Cerebellar cortex (tissue), 1 donor: ENCODE measurements around the gene SATL1.
"Not testable (repeated sequence)": the region's sequence is repeated elsewhere in the genome, so short reads cannot be mapped to it uniquely, and the experiment has no call there.

ENCODE experiments used
- DNase-seq: peaks from one replicate; pipeline ENCODE4 v3.0.0-alpha.2; 2015; ENCODE audit warnings: low spot score

Gene SATL1, protein sequence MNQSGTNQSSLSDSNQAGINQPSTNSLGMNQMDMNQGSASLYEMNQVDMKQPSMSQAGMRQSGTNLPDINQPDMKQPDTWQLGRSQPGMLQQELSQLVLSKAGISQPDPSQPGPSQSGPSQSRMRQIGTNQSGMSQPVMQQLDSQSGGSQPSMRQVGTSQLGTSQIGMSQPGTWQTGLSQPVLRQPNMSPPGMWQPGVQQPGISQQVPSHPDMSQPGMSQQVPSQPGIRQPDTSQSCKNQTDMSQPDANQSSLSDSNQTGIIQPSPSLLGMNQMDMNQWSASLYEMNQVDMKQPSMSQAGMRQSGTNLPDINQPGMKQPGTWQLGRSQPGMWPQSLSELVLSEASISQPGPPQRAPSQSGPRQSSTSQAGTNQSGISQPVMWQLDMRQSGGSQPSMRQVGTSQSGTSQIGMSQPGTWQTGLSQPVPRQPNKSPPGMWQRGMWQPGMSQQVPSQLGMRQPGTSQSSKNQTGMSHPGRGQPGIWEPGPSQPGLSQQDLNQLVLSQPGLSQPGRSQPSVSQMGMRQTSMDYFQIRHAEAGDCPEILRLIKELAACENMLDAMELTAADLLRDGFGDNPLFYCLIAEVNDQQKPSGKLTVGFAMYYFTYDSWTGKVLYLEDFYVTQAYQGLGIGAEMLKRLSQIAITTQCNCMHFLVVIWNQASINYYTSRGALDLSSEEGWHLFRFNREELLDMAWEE

DNA sequence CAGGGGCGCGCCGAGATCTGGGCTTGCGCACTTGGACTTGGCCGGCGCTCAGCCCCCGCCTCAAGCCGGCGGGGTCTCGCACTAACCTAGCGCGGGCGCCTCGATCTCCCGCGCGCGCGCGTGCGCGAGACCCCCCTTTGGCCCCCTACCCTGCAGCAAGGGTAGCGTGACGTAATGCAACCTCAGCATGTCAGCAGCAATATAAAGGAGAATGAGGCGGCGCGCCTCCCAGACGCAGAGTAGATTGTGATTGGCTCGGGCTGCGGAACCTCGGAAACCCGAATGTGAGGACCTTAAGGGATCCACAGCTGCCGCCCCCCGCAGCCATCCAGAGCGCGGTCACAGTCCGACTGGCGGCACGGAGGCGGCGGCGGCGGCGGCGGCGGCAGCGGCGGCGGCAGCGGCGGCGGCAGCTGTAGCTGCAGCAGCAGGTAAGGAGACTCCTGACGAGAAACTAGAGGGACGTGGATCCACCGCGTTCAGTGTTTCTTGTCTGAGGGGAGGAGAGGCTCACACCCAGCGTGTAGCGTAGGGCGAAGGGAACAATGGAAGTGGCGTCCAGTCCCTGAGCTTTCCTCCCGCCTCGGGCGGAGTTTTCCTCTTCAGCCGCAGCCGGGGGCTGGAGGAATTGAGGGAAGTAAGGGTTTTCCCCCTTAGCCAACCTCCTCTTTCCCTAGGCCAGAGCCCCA, at the start of gene SATL1, which contains the start of gene ZNF711:
Gene SATL1, minus strand, starts transcription at position 19 of the 689 bp plus-strand sequence. CDS start 134,811 bp downstream, outside the sequence.
Gene ZNF711, plus strand, starts transcription at position 231 of the 689 bp plus-strand sequence. CDS start 3,582 bp downstream, outside the sequence.
- DNase-seq, result peak; percentile 42

DNA sequence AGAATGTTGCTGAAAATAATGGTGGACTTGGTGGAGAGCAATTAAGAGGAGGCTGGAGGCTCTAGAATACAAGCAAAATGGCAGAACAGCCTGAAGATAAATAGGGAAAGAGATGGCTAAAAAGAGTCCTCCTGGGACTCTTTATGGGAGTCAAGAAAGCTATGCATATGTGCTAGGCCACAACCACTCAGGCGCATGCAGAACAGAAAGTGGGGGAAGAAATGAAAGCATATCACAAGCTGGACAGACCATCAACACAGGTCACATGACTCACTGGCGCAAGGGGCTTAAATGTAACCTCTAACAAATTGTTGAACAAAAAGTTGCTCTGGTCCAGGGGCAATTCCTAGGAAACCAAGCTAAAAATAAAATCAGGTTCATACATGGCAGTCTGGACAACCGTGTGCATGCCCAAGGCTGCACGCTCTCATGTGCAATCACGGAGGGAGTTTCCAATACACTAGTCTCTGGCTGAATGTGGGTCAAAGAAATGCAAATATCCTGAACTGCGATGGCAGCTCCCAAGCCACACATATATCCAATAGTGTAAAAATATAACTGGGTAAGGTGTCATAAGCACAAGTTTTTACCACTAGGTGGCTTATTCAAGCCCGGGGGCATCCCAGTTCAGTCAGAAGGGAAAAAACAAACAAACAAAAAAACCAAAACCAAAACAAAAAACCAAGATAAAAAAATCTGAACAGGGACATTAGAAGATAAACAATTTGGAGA, 45.6 kb upstream of the SATL1 start:
- DNase-seq, result no peak

DNA sequence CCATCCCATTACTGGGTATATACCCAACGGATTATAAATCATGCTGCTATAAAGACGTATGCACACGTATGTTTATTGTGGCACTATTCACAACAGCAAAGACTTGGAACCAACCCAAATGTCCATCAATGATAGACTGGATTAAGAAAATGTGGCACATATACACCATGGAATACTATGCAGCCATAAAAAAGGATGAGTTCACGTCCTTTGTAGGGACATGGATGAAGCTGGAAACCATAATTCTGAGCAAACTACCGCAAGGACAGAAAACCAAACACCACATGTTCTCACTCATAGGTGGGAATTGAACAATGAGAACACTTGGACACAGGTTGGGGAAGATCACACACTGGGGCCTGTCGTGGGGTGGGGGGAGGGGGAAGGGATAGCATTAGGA, 41.7 kb upstream of the SATL1 start:
- not testable (repeated sequence) for DNase-seq

GRCh38 chrX:85244450-85245211, 1.1 kb upstream of the SATL1 start:
- peak; percentile 37 for DNase-seq

DNA sequence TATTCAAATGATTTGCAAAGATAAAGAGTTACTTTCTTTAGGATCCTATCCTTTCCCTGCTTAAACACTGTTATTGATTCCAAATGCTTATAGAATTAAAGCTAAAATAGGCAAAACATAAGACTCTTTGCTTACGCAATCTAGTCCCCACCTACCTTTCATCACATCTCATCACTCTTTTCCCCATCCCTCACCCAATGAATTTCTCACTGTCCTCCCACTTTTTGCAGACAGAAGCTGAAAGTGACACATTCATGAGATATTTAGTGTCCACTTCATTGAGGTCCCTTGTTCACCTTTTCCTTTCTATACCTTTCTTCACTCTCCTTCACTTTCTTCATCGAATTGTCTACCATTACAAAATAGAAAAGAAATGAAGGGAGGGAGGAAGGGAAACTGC, 424 bp downstream of the SATL1 start:
- peak; percentile 41 for DNase-seq

DNA sequence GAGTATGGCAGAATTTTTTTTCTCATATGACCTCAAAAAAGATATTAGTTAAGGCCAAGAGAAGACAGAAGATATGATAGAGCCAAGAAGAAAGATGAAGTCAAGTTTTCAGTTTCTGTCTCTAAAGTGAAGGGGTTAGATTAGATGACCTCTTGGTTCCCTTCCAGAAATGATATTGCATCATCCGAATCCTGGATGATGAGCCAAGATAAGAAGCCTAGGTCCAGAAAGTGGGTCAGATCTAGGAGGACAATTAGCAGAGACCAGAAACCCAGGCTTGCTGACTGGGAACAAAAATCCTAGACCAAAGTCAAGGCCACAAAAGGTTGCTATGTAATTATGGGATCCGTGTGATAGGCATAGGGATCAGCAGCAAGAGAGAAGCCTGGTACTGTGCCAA, 20.2 kb downstream of the SATL1 start:
- DNase-seq, result no peak

DNA sequence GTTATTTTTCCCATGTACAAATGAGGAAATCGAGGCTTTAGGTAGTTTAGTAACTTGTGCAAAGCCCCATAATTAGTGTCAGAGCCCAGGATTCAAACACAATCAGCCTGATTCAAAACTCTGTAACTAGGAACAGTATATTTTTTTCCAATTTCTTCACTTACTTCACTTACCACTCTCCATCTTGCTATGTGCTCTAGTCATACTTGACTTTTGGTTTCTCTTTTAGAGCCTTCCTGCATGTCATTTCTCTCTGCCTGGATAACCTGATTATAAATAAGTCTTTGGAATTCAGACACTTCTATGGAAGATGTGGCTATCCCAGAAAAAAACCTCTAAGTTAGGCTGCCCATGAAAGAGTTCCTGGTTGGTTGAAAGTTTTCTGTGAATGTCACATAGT, 22.2 kb downstream of the SATL1 start:
- no peak for DNase-seq

- DNase-seq, result no peak
Observed at GRCh38 chrX:85215946-85216345, 27.6 kb downstream of the SATL1 start.

DNA sequence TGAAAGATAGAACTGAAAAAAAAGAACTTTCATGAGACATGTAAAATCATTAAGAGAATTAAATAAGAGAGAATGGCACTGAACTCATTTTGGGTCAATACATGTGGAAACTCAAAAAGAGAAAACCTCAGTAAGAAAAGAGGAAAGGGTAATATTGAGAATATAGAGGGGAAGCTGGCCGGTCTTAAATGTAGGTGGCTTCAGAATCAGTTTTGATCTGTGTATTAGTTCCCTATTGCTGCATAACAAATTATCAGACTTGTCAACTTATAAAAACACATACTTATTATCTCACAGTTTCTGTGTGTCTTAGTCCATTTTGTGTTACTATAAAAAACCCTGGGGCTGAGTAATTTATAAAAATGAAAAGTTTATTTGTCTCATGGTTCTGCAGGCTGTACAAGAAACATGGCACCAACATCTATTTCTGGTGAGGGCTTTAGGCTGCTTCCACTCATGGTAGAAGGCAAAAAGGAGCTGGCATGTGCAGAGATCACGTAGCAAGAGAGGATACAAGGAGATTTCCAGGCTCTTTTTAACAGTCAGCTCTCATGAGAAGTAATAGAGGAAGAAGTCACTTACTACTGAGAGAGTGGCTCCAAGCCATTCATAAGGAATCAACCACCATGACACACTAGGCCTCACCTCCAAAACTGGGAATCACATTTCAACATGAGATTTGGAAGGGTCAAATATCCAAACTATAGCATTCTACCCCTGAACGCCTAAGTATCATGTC, 29.6 kb downstream of the SATL1 start:
- no peak for DNase-seq

DNA sequence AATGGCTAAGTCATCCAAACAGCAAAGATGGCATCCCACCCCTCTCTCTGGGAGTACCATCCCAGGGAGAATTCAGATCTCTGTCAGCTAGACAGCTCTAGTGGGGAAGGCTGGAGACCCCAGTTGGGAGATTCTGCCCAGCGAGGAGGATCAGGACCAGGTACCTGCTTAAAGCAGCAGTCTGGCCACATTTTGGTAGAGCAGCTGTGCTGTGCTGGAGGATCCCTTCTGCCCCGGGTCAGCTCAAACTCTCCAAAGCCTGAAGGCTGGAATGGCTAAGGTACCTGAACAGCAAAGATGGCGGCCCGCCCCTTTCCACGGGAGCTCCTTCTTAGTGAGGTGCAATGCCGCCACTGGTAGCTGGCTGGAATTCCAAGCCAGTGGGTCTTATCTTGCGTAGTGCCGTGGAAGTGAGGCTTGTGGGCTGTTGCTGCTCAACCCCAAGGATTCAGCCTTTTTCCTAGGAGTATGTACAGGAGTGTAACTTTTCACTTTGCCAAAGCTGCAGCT, 40.1 kb downstream of the SATL1 start:
- no peak for DNase-seq

GRCh38 chrX:85196319-85196718, 47.3 kb downstream of the SATL1 start:
- DNase-seq, result no peak

- DNase-seq, result no peak
Observed at GRCh38 chrX:85159644-85160043, 83.9 kb downstream of the SATL1 start.

- DNase-seq, result no peak
Observed at GRCh38 chrX:85140964-85141363, 102.6 kb downstream of the SATL1 start.

- no peak for DNase-seq
Observed at GRCh38 chrX:85139422-85139821, 104.2 kb downstream of the SATL1 start.

- no peak for DNase-seq
Observed at GRCh38 chrX:85136409-85136808, 107.2 kb downstream of the SATL1 start.

DNA sequence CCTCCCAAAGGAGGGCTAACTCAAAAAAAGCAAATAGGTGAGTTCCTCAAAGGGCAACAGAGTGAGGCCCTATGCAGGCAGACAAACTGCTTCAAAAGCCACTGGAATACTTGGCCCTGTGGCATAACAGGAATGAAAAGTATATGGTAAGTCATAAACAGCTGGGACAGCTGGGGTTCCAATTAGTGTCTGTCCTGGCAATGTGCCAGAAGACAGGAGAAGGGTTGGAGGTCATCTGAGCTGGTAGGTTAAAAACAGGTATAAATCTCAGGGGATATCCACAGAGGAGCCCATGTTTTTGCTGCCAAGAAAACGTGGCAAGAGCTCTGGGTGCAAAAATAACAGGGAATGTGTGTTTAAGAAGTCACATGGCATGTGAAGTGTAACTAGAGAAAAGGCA, 128.3 kb downstream of the SATL1 start:
- no peak for DNase-seq

DNA sequence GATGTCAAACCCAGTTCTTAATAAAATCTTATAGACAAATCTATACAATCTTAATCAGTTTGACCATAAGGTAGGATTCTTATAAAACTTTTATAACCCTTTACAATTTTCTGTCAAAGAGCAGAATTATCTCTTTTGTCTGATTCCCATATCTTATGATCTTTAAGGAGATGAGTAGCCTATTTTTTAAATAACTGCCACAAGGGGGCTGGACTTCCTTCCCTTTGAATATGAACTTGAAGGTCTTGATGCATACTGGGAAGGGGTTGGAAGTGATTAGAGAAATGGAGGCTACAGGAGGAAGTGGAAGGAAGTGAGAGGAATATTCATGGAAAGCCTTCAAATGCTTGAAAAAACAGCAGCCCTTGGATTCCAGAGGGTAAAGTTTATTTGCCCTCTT, 128.8 kb downstream of the SATL1 start:
- no peak for DNase-seq

- no peak for DNase-seq
Observed at GRCh38 chrX:85114171-85114570, 129.4 kb downstream of the SATL1 start.

GRCh38 chrX:85113746-85114145, 129.8 kb downstream of the SATL1 start:
- no peak for DNase-seq

DNA sequence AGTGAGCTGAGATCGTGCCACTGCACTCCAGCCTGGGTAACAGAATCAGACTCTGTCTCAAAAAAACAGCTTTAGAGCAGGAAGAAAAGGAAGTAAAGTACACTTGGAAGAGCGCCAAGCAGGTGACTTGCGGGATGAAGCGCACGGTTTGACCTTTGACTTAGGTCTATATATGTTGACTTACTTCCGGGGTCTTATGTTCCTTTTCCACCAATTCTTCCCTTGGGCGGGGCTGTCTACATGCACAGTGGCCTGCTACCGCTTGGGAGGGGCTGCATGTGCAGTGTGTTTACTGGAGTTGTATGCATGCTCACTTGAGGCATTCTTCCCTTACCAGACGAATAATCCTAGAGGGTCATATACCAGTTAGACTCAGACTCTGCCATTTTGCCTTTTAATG, 131.3 kb downstream of the SATL1 start:
- no peak for DNase-seq
